Brain microvascular endothelial cell (primary cell): Measurements from ENCODE around the gene SGCD.

Source experiments
- DNase-seq: peaks from one replicate; pipeline ENCODE4 v3.0.0-alpha.2; 2020
- H3K27ac ChIP-seq: fragments of 250-450 bp; sonication (Bioruptor Pico); 2 replicates; pipeline ENCODE4 v1.5.1; 2020; ENCODE audit warnings: mild to moderate bottlenecking, moderate library complexity
- H3K27me3 ChIP-seq: fragments of 250-450 bp; sonication (Bioruptor Pico); replicated peaks from 2 replicates; pipeline ENCODE4 v1.5.1; 2020; ENCODE audit warnings: mild to moderate bottlenecking
- H3K36me3 ChIP-seq: fragments of 250-450 bp; sonication (Bioruptor Pico); replicated peaks from 2 replicates; pipeline ENCODE4 v1.5.1; 2020; ENCODE audit warnings: mild to moderate bottlenecking
- H3K4me3 ChIP-seq: 2 replicates; pipeline ENCODE4 v1.5.1; 2011; ENCODE audit warnings: low read depth, mild to moderate bottlenecking, control low read depth, low read length, moderate library complexity
- in situ Hi-C: cut with HindIII; loops from 2 replicates; pipeline ENCODE4 v1.10.0; 2017; ENCODE audit warnings: low sequenced_read_pairs, low pct_ligation_motif_present
- TF ChIP-seq, protein P1 (sequence below): IDR thresholded peaks from 2 replicates; pipeline ENCODE4 v1.5.1; 2011; ENCODE audit warnings: low read depth, mild to moderate bottlenecking, moderate library complexity, low read length, control low read depth, inconsistent platforms; ENCODE audit errors: missing control alignments

Gene SGCD

GRCh38 chr5:156331181-156331580 lies 4.2 kb downstream of the SGCD start:
- no peaks in the 10 kb centered on the region for H3K27me3 ChIP-seq
- no peaks in the 10 kb centered on the region for H3K36me3 ChIP-seq
- no peak overlapping the region for H3K27ac ChIP-seq
- DNase-seq = no peak
- in situ Hi-C loops = no loop called here
- TF ChIP-seq, protein P1, sequence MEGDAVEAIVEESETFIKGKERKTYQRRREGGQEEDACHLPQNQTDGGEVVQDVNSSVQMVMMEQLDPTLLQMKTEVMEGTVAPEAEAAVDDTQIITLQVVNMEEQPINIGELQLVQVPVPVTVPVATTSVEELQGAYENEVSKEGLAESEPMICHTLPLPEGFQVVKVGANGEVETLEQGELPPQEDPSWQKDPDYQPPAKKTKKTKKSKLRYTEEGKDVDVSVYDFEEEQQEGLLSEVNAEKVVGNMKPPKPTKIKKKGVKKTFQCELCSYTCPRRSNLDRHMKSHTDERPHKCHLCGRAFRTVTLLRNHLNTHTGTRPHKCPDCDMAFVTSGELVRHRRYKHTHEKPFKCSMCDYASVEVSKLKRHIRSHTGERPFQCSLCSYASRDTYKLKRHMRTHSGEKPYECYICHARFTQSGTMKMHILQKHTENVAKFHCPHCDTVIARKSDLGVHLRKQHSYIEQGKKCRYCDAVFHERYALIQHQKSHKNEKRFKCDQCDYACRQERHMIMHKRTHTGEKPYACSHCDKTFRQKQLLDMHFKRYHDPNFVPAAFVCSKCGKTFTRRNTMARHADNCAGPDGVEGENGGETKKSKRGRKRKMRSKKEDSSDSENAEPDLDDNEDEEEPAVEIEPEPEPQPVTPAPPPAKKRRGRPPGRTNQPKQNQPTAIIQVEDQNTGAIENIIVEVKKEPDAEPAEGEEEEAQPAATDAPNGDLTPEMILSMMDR = no peak
- no peak overlapping the region for H3K4me3 ChIP-seq

- Histone ChIP-seq H3K27me3 (no peaks in the 10 kb centered on the region), H3K4me3 (no peak overlapping the region), H3K36me3 (no peaks in the 10 kb centered on the region), H3K27ac (no peak overlapping the region)
- TF ChIP-seq, protein P1 = no peak
- no peak for DNase-seq
- in situ Hi-C loops = no loop called here
Observed at GRCh38 chr5:156331845-156332244, 4.9 kb downstream of the SGCD start.

GRCh38 chr5:156332245-156332644 lies 5.3 kb downstream of the SGCD start:
- Histone ChIP-seq H3K27ac (no peak overlapping the region), H3K27me3 (no peaks in the 10 kb centered on the region), H3K36me3 (no peaks in the 10 kb centered on the region), H3K4me3 (no peak overlapping the region)
- no peak for DNase-seq
- TF ChIP-seq, protein P1 = no peak
- in situ Hi-C loops = no loop called here

GRCh38 chr5:156339139-156339841 lies 12.3 kb downstream of the SGCD start:
- TF ChIP-seq, protein P1 = no peak

GRCh38 chr5:156340893-156341292 lies 13.9 kb downstream of the SGCD start:
- TF ChIP-seq, protein P1 = no peak
- in situ Hi-C loops = no loop called here

More at GRCh38 chr5:156339139-156339841, 12.3 kb downstream of the SGCD start:
- DNase-seq = no peak
- in situ Hi-C loops = no loop called here
- Histone ChIP-seq H3K27me3 (no peaks in the 10 kb centered on the region), H3K27ac (no peak overlapping the region), H3K36me3 (no peaks in the 10 kb centered on the region), H3K4me3 (no peak overlapping the region)

DNA sequence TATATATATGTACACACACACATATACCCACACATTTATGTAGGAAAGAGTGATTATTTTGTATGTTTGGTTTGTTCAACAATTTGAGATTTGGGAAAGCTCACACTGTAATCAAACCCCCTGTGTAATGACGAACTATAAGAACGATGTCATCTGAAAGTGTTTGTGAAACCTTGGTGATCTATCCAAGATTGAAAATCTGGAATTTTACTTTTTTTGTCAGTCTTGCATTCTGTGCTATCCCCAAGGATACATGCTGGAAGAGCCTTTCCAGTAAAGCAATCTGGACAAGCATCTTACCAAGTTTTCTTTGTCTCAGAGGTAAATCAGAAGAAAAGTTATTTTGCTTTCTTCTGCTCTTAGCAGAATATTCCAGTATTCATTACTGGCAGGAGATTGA lies 23.3 kb downstream of the SGCD start:
- Histone ChIP-seq H3K36me3 (no peaks in the 10 kb centered on the region), H3K27ac (no peak overlapping the region), H3K4me3 (no peak overlapping the region), H3K27me3 (no peaks in the 10 kb centered on the region)
- DNase-seq = no peak
- in situ Hi-C loops = no loop called here
- TF ChIP-seq, protein P1 = no peak

More at GRCh38 chr5:156340893-156341292, 13.9 kb downstream of the SGCD start:
- Histone ChIP-seq H3K36me3 (no peaks in the 10 kb centered on the region), H3K27ac (no peak overlapping the region), H3K27me3 (no peaks in the 10 kb centered on the region), H3K4me3 (no peak overlapping the region)
- DNase-seq = no peak
